Measurements from ENCODE around the gene HSPA4L.

HSPA4L gene

DNA sequence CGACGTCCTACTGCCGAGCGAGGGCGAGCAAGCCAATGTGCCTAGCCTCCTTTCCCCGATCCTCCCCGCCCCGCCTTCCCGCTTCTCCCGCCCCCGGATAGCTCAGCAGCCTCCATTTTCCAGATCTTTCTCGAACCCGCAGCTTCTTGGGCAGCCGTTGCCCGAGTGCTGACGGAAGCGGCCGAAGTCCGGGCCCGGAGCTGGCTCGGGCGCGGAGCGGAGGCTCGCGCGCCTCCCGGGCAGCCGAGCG, 172 bp upstream of the HSPA4L start:
- ChIA-PET CTCF (interaction anchor here (0.6 to 1.1 kb wide), 3 partner anchors 28 to 720 kb away, joined by 3 read pairs; partner anchors contain the start of genes ABHD18 and MFSD8), POLR2A (ENCODE audit: low non-redundant PET) (no interaction called here)
- H3K27ac ChIP-seq, result peak overlapping the region; percentile 92
- peak; percentile 90 for DNase-seq (ENCODE audit: low spot score)
- TF ChIP-seq, protein P1, sequence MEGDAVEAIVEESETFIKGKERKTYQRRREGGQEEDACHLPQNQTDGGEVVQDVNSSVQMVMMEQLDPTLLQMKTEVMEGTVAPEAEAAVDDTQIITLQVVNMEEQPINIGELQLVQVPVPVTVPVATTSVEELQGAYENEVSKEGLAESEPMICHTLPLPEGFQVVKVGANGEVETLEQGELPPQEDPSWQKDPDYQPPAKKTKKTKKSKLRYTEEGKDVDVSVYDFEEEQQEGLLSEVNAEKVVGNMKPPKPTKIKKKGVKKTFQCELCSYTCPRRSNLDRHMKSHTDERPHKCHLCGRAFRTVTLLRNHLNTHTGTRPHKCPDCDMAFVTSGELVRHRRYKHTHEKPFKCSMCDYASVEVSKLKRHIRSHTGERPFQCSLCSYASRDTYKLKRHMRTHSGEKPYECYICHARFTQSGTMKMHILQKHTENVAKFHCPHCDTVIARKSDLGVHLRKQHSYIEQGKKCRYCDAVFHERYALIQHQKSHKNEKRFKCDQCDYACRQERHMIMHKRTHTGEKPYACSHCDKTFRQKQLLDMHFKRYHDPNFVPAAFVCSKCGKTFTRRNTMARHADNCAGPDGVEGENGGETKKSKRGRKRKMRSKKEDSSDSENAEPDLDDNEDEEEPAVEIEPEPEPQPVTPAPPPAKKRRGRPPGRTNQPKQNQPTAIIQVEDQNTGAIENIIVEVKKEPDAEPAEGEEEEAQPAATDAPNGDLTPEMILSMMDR (conservative IDR thresholded peaks at IDR 0.05; ENCODE audit: low read depth), result no peak

DNA sequence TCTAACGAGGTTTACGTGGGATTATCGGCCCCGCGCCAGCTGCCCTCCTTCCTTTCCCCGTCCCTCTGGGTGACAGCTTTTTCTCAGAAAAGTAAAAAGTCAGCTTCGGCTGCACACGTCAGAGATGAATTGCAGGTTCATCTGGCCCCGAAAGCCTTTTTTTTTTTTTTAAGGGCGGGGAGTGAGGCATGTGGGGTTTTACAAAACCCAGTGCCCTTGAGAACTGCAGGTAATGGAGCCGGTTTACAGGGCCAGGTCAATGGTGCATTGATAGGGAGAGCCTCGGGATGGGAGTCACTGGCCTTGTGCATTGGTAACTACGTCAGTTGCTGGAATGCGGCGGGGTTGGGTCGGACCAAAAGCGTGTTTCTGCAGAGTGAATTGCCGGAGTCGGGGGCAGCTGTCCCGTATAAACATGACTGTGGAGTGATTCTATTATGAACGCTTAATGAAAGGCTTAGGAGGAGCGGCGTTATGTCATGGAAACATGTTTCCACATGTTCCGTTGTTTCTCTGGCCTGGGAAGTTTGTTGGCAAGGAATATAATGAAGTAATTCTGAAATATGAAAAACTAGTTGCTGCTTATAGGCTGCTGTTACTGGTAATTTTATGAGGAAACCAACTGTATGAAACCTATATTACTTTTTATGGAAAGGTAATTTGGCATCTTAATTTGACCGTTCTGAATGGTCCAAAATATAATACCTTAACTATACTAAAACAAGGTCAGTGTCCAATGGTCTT, 1.1 kb downstream of the HSPA4L start:
- ChIA-PET CTCF (interaction anchor here (0.6 to 1.2 kb wide), 3 partner anchors 85 to 551 kb away, joined by 3 to 12 read pairs (median 7); no protein-coding TSS in a partner anchor), POLR2A (ENCODE audit: low non-redundant PET) (interaction anchor here (0.7 to 0.9 kb wide), 2 partner anchors 16 to 596 kb away, joined by 3 to 4 read pairs; no protein-coding TSS in a partner anchor)
- H3K27ac ChIP-seq, result peak overlapping the region; percentile 92
- TF ChIP-seq, protein P1 (conservative IDR thresholded peaks at IDR 0.05; ENCODE audit: low read depth), result no peak
- peak; percentile 91 for DNase-seq (ENCODE audit: low spot score)

DNA sequence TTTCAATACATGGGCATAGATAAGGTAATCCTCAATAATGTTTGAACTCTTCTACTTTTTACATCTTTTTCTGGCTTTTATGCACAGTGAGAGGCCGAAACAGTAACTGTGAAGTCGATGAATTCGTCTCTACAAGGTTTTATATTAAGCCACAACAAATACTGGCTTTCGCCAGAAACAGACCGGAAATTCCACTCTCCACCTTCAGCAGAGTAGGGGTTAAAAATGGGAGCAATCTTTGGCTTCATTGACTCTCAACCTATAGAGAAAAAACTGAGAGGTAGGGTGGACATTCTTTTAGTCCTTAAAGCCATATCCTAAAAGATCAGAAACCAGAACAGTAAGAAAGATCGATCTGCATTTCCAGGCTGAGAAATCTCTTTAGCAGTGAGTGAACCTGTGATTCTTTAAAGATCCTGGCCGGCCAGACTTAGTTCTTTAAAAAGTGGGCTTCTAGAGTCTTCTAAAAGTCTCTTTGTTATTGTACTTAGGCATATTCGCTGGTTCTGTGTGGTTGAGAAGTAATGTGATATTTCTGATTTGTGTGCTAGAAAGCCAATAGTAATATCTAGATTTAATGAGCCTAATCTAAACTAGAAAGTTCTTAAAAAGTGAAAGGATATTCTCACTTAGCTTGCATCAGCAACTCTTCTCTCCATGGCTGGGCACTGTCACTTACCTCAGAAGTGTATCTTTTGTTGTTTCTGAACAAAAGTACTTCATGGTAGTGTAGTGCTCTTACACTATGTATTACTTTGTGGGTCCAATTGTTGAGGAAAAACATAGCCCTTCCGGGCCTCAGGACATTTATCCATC, 2.0 kb downstream of the HSPA4L start:
- CTCF ChIA-PET, result no interaction called here
- H3K27ac ChIP-seq, result no peak overlapping the region
- peak; percentile 5 for DNase-seq (ENCODE audit: low spot score)
- POLR2A ChIA-PET (ENCODE audit: low non-redundant PET), result no interaction called here
- TF ChIP-seq, protein P1 (conservative IDR thresholded peaks at IDR 0.05; ENCODE audit: low read depth), result no peak

DNA sequence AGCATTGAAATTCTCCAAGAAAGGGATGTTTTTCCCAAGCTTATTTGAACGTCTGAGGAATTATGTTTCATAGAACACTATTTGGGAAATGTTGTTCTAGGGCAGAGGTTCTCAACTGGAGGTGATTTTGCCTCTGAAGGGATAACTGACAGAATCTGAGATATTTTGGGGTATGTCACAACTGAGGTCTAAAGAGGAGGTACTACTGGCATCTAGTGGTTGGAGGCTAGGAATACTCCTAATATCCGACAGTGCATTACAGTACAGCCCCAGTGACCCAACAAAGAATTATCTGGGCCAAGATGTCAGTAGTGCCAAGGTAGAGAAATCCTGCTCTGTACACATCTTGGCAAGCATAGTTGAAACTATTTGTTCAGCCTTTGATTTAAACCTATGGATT, 6.4 kb downstream of the HSPA4L start:
- POLR2A ChIA-PET (ENCODE audit: low non-redundant PET), result no interaction called here
- DNase-seq (ENCODE audit: low spot score), result peak; percentile 12
- TF ChIP-seq, protein P1 (conservative IDR thresholded peaks at IDR 0.05; ENCODE audit: low read depth), result 0 out of 2 replicates have a peak, but pooled peaks have one; percentile 21
- no peak overlapping the region for H3K27ac ChIP-seq
- CTCF ChIA-PET, result no interaction called here

DNA sequence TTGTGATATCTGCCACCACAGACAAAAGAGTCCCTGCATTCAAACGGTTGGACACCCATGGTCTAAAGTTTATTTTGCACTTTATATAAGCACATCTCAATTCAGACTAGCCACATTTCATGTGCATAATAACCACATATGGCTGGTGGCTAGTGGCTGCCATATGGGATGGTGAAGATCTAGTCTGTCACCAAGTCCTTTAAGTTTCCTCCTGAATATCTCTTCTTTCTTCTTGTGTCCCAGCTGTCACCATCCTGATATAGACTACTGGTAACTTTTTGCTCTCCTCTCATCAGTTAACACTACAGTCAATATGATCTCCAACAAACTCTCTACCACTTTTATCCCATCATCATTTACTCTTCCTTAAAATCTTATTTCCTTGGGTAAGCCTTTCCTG, 9.3 kb downstream of the HSPA4L start:
- CTCF ChIA-PET, result no interaction called here
- DNase-seq (ENCODE audit: low spot score), result no peak
- TF ChIP-seq, protein P1 (conservative IDR thresholded peaks at IDR 0.05; ENCODE audit: low read depth), result no peak
- POLR2A ChIA-PET (ENCODE audit: low non-redundant PET), result no interaction called here
- no peak overlapping the region for H3K27ac ChIP-seq

DNA sequence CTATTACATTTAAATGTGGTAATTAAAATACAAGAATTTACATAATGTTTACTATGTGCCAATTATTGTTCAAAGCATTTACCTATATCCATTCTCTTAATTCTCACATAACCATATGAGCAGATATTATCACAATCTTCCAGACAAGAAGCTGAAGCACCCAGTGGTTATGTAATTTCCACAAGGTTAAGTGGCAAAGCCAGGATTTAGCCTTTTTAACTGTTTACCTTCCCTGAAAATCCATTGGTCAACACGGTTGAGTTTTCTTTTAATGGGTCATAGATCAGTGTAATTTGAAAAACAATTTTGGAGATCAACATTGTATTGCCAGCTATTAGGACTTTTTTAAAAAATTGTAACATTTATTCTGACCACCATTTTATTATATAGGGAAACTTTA, 11.4 kb downstream of the HSPA4L start:
- CTCF ChIA-PET, result interaction anchor here (0.6 kb wide), 1 partner anchor 59 kb away, joined by 4 read pairs; no protein-coding TSS in a partner anchor
- TF ChIP-seq, protein P1 (conservative IDR thresholded peaks at IDR 0.05; ENCODE audit: low read depth), result no peak
- DNase-seq (ENCODE audit: low spot score), result no peak
- H3K27ac ChIP-seq, result no peak overlapping the region
- POLR2A ChIA-PET (ENCODE audit: low non-redundant PET), result no interaction called here

All from RWPE1 (cell line).